ENCODE results near the gene KLHL22. TPM values are rescaled to one million over a fixed set of nuclear protein-coding genes. Genes with fewer than 3 reads are reported as not detected.

The KLHL22 gene
- total RNA-seq, 1 donor from 2014 or later, result 58.4 TPM

GRCh38 chr22:20537325-20537756 is 41.7 kb upstream of the KLHL22 start:
- H3K4me1 Mint-ChIP-seq, result peaks cover 16% of the 10 kb centered on the region
- H3K9me3 Mint-ChIP-seq, result peaks cover 3% of the 10 kb centered on the region
- peaks cover 37% of the 10 kb centered on the region for H3K36me3 Mint-ChIP-seq
- H3K4me3 Mint-ChIP-seq, result no peak overlapping the region
- H3K27me3 Mint-ChIP-seq (ENCODE audit: low read depth), result no peaks in the 10 kb centered on the region
- H3K27ac Mint-ChIP-seq, result no peak overlapping the region
- DNase-seq (ENCODE audit: low spot score in 2 of 2, unreplicated experiment in 2 of 2), result no peak
- no peak for TF ChIP-seq CTCF (IDR thresholded peaks at IDR 0.05; ENCODE audit: unreplicated experiment)

GRCh38 chr22:20536590-20537324 is 41.2 kb upstream of the KLHL22 start:
- Mint-ChIP-seq H3K4me1 (peaks cover 21% of the 10 kb centered on the region), H3K4me3 (no peak overlapping the region), H3K27ac (peak overlapping the region; percentile 73), H3K27me3 (ENCODE audit: low read depth) (no peaks in the 10 kb centered on the region), H3K36me3 (peaks cover 31% of the 10 kb centered on the region), H3K9me3 (no peaks in the 10 kb centered on the region)
- DNase-seq (ENCODE audit: low spot score in 2 of 2, unreplicated experiment in 2 of 2), result no peak
- no peak for TF ChIP-seq CTCF (IDR thresholded peaks at IDR 0.05; ENCODE audit: unreplicated experiment)

- no peak for TF ChIP-seq CTCF (IDR thresholded peaks at IDR 0.05; ENCODE audit: unreplicated experiment)
- no peaks in the 10 kb centered on the region for H3K9me3 Mint-ChIP-seq
- peak overlapping the region; percentile 67 for H3K27ac Mint-ChIP-seq
- no peak for DNase-seq (ENCODE audit: low spot score in 2 of 2, unreplicated experiment in 2 of 2)
- H3K4me1 Mint-ChIP-seq, result peaks cover 41% of the 10 kb centered on the region
- peaks cover 13% of the 10 kb centered on the region for H3K36me3 Mint-ChIP-seq
- H3K27me3 Mint-ChIP-seq (ENCODE audit: low read depth), result no peaks in the 10 kb centered on the region
- H3K4me3 Mint-ChIP-seq, result no peak overlapping the region
Observed at GRCh38 chr22:20533879-20534265, 38.3 kb upstream of the KLHL22 start.

GRCh38 chr22:20533095-20533878 is 37.7 kb upstream of the KLHL22 start:
- H3K27me3 Mint-ChIP-seq (ENCODE audit: low read depth), result no peaks in the 10 kb centered on the region
- H3K27ac Mint-ChIP-seq, result peak overlapping the region; percentile 94
- H3K36me3 Mint-ChIP-seq, result peaks cover 11% of the 10 kb centered on the region
- no peak for DNase-seq (ENCODE audit: low spot score in 2 of 2, unreplicated experiment in 2 of 2)
- no peak overlapping the region for H3K4me3 Mint-ChIP-seq
- H3K4me1 Mint-ChIP-seq, result peaks cover 41% of the 10 kb centered on the region
- H3K9me3 Mint-ChIP-seq, result no peaks in the 10 kb centered on the region
- TF ChIP-seq CTCF (IDR thresholded peaks at IDR 0.05; ENCODE audit: unreplicated experiment), result no peak

GRCh38 chr22:20532256-20532993 is 36.8 kb upstream of the KLHL22 start:
- Mint-ChIP-seq H3K4me1 (peaks cover 41% of the 10 kb centered on the region), H3K27me3 (ENCODE audit: low read depth) (no peaks in the 10 kb centered on the region), H3K4me3 (no peak overlapping the region), H3K27ac (peak overlapping the region; percentile 94), H3K9me3 (peaks cover 4% of the 10 kb centered on the region), H3K36me3 (peaks cover 11% of the 10 kb centered on the region)
- no peak for TF ChIP-seq CTCF (IDR thresholded peaks at IDR 0.05; ENCODE audit: unreplicated experiment)
- DNase-seq (ENCODE audit: low spot score in 2 of 2, unreplicated experiment in 2 of 2), result no peak

All from mesothelial cell of epicardium (in vitro differentiated cells).